MM.1S (cell line): Measurements from ENCODE around the gene SORL1.

ENCODE experiments used
- DNase-seq: peaks from one replicate; pipeline ENCODE4 v3.0.0-alpha.2; 2015
- H2AFZ ChIP-seq: fragments of 300-600 bp; sonication (generic); 2 replicates; pipeline ENCODE4 v1.6.0; 2016; ENCODE audit warnings: antibody characterized with exemption, low read length
- H3F3A ChIP-seq: fragments of 300-600 bp; sonication (generic); 2 replicates; pipeline ENCODE4 v1.6.1; 2016; ENCODE audit warnings: mild to moderate bottlenecking, antibody characterized with exemption, low read length, moderate library complexity, mixed read lengths; ENCODE audit not compliant: insufficient read depth
- H3K27ac ChIP-seq: fragments of 300-600 bp; sonication (generic); 2 replicates; pipeline ENCODE4 v1.5.1; 2016; ENCODE audit warnings: mild to moderate bottlenecking, low read length
- H3K27me3 ChIP-seq: fragments of 300-600 bp; sonication (generic); replicated peaks from 2 replicates; pipeline ENCODE4 v1.6.0; 2016; ENCODE audit warnings: low read length; ENCODE audit not compliant: insufficient read depth
- H3K36me3 ChIP-seq: fragments of 300-600 bp; sonication (generic); replicated peaks from 2 replicates; pipeline ENCODE4 v1.6.1; 2016; ENCODE audit warnings: mild to moderate bottlenecking, low read length, mixed read lengths; ENCODE audit not compliant: insufficient read depth
- H3K4me1 ChIP-seq: fragments of 300-600 bp; sonication (generic); 2 replicates; pipeline ENCODE4 v1.6.1; 2016; ENCODE audit warnings: low read length, mixed read lengths
- H3K4me2 ChIP-seq: fragments of 300-600 bp; sonication (generic); 2 replicates; pipeline ENCODE4 v1.6.0; 2016; ENCODE audit warnings: low read depth, low read length
- H3K4me3 ChIP-seq: fragments of 300-600 bp; sonication (generic); 2 replicates; pipeline ENCODE4 v1.5.1; 2016; ENCODE audit warnings: low read length, mixed read lengths
- H3K79me2 ChIP-seq: fragments of 300-600 bp; sonication (generic); 2 replicates; pipeline ENCODE4 v1.6.1; 2016; ENCODE audit warnings: mixed run types, low read length, mixed read lengths
- H3K9ac ChIP-seq: fragments of 300-600 bp; sonication (generic); 2 replicates; pipeline ENCODE4 v1.6.1; 2016; ENCODE audit warnings: low read length, mixed read lengths
- H3K9me2 ChIP-seq: fragments of 300-600 bp; sonication (generic); replicated peaks from 2 replicates; pipeline ENCODE4 v1.6.1; 2016; ENCODE audit warnings: mild to moderate bottlenecking, low read length, mixed read lengths; ENCODE audit not compliant: insufficient read depth
- H3K9me3 ChIP-seq: fragments of 300-600 bp; sonication (generic); replicated peaks from 2 replicates; pipeline ENCODE4 v1.6.1; 2016; ENCODE audit warnings: mild to moderate bottlenecking, low read length, mixed read lengths; ENCODE audit not compliant: insufficient read depth
- H4K20me1 ChIP-seq: fragments of 300-600 bp; sonication (generic); 2 replicates; pipeline ENCODE4 v1.6.1; 2016; ENCODE audit warnings: mild to moderate bottlenecking, low read length, moderate library complexity, mixed read lengths; ENCODE audit not compliant: insufficient read depth
- EZH2 ChIP-seq: fragments of 300-600 bp; sonication (generic); optimal IDR thresholded peaks from 2 replicates; pipeline ENCODE3; 2017; ENCODE audit warnings: low read depth, mild to moderate bottlenecking, antibody characterized with exemption, low read length, mixed read lengths
- EZH2phosphoT487 ChIP-seq: fragments of 300-600 bp; sonication (generic); IDR thresholded peaks from 2 replicates; pipeline ENCODE4 v1.6.1; 2018; ENCODE audit warnings: antibody characterized with exemption, low read length
- TF ChIP-seq, protein P1 (sequence below): fragments of 300-600 bp; sonication (generic); IDR thresholded peaks from 2 replicates; pipeline ENCODE4 v1.5.1; 2016; ENCODE audit warnings: antibody characterized with exemption, low read length, mixed read lengths

Gene SORL1

DNA sequence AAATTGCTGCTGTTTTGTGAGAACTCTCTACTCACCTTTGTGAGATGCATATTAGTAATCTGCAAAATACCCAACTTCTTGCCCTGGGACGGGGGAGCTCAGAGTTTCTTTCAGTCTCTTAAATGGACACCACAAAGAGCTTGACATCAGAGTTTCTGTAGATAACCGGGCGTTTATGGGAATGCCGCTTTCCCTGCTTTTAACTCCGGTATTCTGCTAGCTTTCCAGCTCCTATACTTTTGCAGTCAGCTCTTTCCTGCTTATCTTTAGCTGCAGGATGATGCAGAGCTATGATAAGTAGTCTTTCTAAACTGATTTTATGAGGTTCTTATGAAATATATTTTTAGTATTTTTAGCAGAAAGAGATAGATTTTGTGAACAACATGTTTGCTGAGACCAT, 155.2 kb downstream of the SORL1 start:
- Histone ChIP-seq H3K4me2 (no peak overlapping the region), H3K27me3 (no peaks in the 10 kb centered on the region), H3K36me3 (no peaks in the 10 kb centered on the region), H3K79me2 (no peaks in the 10 kb centered on the region), H3K9ac (no peak overlapping the region), H4K20me1 (no peaks in the 10 kb centered on the region), H3K27ac (no peak overlapping the region), H3K9me2 (no peaks in the 10 kb centered on the region), H3K9me3 (no peaks in the 10 kb centered on the region), H3F3A (no peaks in the 10 kb centered on the region), H2AFZ (no peak overlapping the region), H3K4me1 (no peaks in the 10 kb centered on the region), H3K4me3 (no peak overlapping the region)
- no peak for TF ChIP-seq EZH2
- TF ChIP-seq EZH2phosphoT487, result no peak
- TF ChIP-seq, protein P1, sequence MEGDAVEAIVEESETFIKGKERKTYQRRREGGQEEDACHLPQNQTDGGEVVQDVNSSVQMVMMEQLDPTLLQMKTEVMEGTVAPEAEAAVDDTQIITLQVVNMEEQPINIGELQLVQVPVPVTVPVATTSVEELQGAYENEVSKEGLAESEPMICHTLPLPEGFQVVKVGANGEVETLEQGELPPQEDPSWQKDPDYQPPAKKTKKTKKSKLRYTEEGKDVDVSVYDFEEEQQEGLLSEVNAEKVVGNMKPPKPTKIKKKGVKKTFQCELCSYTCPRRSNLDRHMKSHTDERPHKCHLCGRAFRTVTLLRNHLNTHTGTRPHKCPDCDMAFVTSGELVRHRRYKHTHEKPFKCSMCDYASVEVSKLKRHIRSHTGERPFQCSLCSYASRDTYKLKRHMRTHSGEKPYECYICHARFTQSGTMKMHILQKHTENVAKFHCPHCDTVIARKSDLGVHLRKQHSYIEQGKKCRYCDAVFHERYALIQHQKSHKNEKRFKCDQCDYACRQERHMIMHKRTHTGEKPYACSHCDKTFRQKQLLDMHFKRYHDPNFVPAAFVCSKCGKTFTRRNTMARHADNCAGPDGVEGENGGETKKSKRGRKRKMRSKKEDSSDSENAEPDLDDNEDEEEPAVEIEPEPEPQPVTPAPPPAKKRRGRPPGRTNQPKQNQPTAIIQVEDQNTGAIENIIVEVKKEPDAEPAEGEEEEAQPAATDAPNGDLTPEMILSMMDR, result no peak
- DNase-seq, result no peak

DNA sequence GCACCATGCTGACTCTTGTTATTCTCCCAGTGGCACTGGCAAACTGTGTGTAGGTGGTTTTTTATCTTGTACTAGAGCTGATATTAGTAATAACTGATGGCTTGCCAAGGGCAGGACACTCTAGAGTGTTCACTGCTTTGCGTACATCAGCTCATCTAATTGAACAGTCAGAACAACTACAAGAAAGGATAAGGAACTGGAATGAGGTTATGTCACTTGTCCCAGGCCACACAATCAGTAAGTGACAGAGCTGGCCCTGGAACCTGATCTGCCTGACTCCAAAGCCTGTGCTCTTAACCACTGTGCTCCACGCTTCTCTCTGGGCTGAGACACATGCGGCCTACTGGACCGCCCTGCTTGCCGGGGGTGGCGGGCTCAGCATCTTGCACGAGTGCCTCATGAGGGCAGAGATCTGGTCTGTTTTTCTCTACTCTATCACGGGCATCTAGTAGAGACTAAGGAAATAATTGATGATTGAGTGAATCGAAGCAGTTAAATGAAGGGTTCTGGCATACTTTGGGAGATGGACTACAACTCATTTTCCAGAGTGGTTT, 156.5 kb downstream of the SORL1 start:
- H3F3A ChIP-seq, result no peaks in the 10 kb centered on the region
- H3K36me3 ChIP-seq, result no peaks in the 10 kb centered on the region
- H3K4me2 ChIP-seq, result no peak overlapping the region
- H3K9me3 ChIP-seq, result no peaks in the 10 kb centered on the region
- H3K27ac ChIP-seq, result no peak overlapping the region
- H3K27me3 ChIP-seq, result no peaks in the 10 kb centered on the region
- H3K79me2 ChIP-seq, result no peaks in the 10 kb centered on the region
- H3K4me3 ChIP-seq, result no peak overlapping the region
- H3K9ac ChIP-seq, result no peak overlapping the region
- H3K4me1 ChIP-seq, result no peaks in the 10 kb centered on the region
- TF ChIP-seq, protein P1, result no peak
- no peaks in the 10 kb centered on the region for H4K20me1 ChIP-seq
- H3K9me2 ChIP-seq, result no peaks in the 10 kb centered on the region
- DNase-seq, result no peak
- no peak overlapping the region for H2AFZ ChIP-seq

DNA sequence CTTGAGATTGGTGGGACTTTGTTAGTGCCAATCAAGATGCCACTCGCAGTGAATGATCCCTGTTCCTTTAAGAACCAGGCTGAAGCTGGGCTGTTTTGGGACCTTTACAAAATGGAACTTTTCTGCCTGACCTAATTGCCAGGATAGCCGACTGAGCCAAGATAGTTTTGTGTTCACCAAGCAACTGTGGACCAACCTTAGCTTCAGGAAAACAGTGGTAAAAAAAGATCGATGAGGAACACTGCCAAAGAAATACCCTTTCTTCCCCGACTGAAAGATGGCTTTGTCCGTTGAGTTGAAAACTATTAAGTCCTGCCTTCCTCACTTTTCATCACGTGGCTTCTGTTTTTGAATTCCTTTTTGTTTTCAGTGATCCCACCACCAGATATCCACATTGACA, 158.6 kb downstream of the SORL1 start:
- H4K20me1 ChIP-seq, result no peaks in the 10 kb centered on the region
- H3F3A ChIP-seq, result no peaks in the 10 kb centered on the region
- no peaks in the 10 kb centered on the region for H3K4me1 ChIP-seq
- no peaks in the 10 kb centered on the region for H3K79me2 ChIP-seq
- no peak overlapping the region for H3K27ac ChIP-seq
- H2AFZ ChIP-seq, result no peak overlapping the region
- no peaks in the 10 kb centered on the region for H3K9me3 ChIP-seq
- DNase-seq, result no peak
- H3K27me3 ChIP-seq, result no peaks in the 10 kb centered on the region
- no peaks in the 10 kb centered on the region for H3K36me3 ChIP-seq
- H3K9me2 ChIP-seq, result no peaks in the 10 kb centered on the region
- TF ChIP-seq EZH2 (no peak), EZH2phosphoT487 (no peak)
- TF ChIP-seq, protein P1, result no peak
- no peak overlapping the region for H3K9ac ChIP-seq
- no peak overlapping the region for H3K4me3 ChIP-seq
- H3K4me2 ChIP-seq, result no peak overlapping the region
